ENCODE data around the gene NCAPD2. TPM values are rescaled to one million over a fixed set of nuclear protein-coding genes. Genes with fewer than 3 reads are reported as not detected.

Gene NCAPD2
- total and polyA plus RNA-seq, 8 donors: 5.6 to 16.2 (median 8.5) TPM

GRCh38 chr12:6532927-6533652 lies 39.2 kb downstream of the NCAPD2 start:
- H3K27me3 ChIP-seq: no peaks in the 10 kb centered on the region
- FAIRE-seq (no peak), ATAC-seq (peak; percentile 42 to 64 (median 56)), DNase-seq (peak; percentile 47 to 82 (median 60))
- peaks cover 13 to 15% (median 15%) of the 10 kb centered on the region in 3 donors for H3K4me1 ChIP-seq
- intact Hi-C loops (cut with DNase I): no loop called here
- H3K4me3 ChIP-seq: peak overlapping the region; percentile 94 to 99 (median 96)
- peak overlapping the region; percentile 82 to 98 (median 89) for H3K27ac ChIP-seq
- WGBS, 2 donors: 3 to 6% methylated on average over 13 to 14 of the region's 14 CpGs
- no peaks in the 10 kb centered on the region for H3K9me3 ChIP-seq
- no peak for TF ChIP-seq CTCF (IDR thresholded peaks at IDR 0.05)
- H3K36me3 ChIP-seq: peaks cover 0 to 38% (median 16%) of the 10 kb centered on the region in 3 donors

- intact Hi-C loops (cut with DNase I): no loop called here
- H3K27me3 ChIP-seq: no peaks in the 10 kb centered on the region
- 0 to 2% methylated on average over 5 to 9 of the region's 9 CpGs for WGBS, 2 donors
- peaks cover 3 to 33% (median 13%) of the 10 kb centered on the region in 3 donors for H3K36me3 ChIP-seq
- H3K27ac ChIP-seq: peak overlapping the region; percentile 82 to 98 (median 89)
- no peaks in the 10 kb centered on the region for H3K9me3 ChIP-seq
- peak; percentile 17 to 43 (median 30) for ATAC-seq
- H3K4me1 ChIP-seq: peaks cover 13 to 15% (median 15%) of the 10 kb centered on the region in 3 donors
- peak in 4 of 6 donors; percentile 60 to 87 (median 74) for DNase-seq
- no peak for TF ChIP-seq CTCF (IDR thresholded peaks at IDR 0.05)
- FAIRE-seq: no peak
- peak overlapping the region; percentile 94 to 99 (median 96) for H3K4me3 ChIP-seq
These were observed 39.7 kb downstream of the NCAPD2 start for GRCh38 chr12:6533653-6533922.

GRCh38 chr12:6533923-6534694 lies 40.2 kb downstream of the NCAPD2 start, which contains the start of gene GAPDH:
GAPDH (plus strand) TSS chr12:6534517; CDS start chr12:6534833, 316 bp downstream.
- FAIRE-seq (no peak), ATAC-seq (peak; percentile 84 to 86 (median 86)), DNase-seq (peak; percentile 86 to 96 (median 90))
- no peaks in the 10 kb centered on the region for H3K9me3 ChIP-seq
- peak within 1 kb of the TSS; percentile 94 to 99 (median 96) for H3K4me3 ChIP-seq
- no peaks in the 10 kb centered on the region for H3K27me3 ChIP-seq
- peaks cover 3 to 28% (median 7%) of the 10 kb centered on the region in 3 donors for H3K36me3 ChIP-seq
- intact Hi-C loops (cut with DNase I): no loop called here
- WGBS, 2 donors: 0 to 1% methylated on average over 60 to 62 of the region's 62 CpGs
- peak within 1 kb of the TSS; percentile 82 to 98 (median 89) for H3K27ac ChIP-seq
- H3K4me1 ChIP-seq: peaks cover 13 to 15% (median 15%) of the 10 kb centered on the region in 3 donors
- TF ChIP-seq CTCF (IDR thresholded peaks at IDR 0.05): no peak

- peak in 1 of 6 donors; percentile 73 for DNase-seq
- H3K27ac ChIP-seq: peak overlapping the region; percentile 82 to 98 (median 89)
- peaks cover 3 to 23% (median 6%) of the 10 kb centered on the region in 3 donors for H3K36me3 ChIP-seq
- no peak for FAIRE-seq
- ATAC-seq: peak; percentile 39 to 57 (median 44)
- H3K4me1 ChIP-seq: peaks cover 13 to 15% (median 15%) of the 10 kb centered on the region in 3 donors
- H3K9me3 ChIP-seq: no peaks in the 10 kb centered on the region
- H3K27me3 ChIP-seq: no peaks in the 10 kb centered on the region
- intact Hi-C loops (cut with DNase I): no loop called here
- WGBS, 2 donors: 0% methylated on average over 5 to 25 of the region's 25 CpGs
- H3K4me3 ChIP-seq: peak overlapping the region; percentile 94 to 99 (median 96)
- TF ChIP-seq CTCF (IDR thresholded peaks at IDR 0.05): no peak
These were observed 40.7 kb downstream of the NCAPD2 start for GRCh38 chr12:6534695-6534944.
